ENCODE measurements around the gene MAML2. TPM values are rescaled to one million over a fixed set of nuclear protein-coding genes. Genes with fewer than 3 reads are reported as not detected.

MAML2 gene
- polyA plus RNA-seq, 3 donors: 28.1 to 29.8 (median 28.8) TPM

- no peak for DNase-seq
Measured at GRCh38 chr11:96215110-96215782, 127.7 kb downstream of the MAML2 start.

DNA sequence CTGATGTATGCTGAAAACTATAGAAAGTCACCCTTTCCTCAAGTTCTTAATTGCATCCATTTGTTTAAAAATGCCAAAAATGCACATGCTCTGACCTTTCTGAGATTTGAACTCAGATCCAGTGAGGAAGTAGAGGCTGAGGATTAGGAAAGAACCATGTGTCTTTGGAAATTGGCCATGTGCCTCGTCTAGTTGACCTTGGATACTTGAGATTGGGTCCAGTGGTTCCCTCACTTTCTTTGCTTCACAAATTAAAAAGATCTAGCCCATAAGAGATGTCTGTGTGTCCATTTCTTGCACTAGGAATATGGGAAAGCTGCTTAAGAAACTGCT, 128.3 kb downstream of the MAML2 start:
- DNase-seq: no peak

GRCh38 chr11:96213500-96213899, 129.5 kb downstream of the MAML2 start:
- no peak for DNase-seq

GRCh38 chr11:96211436-96211835, 131.6 kb downstream of the MAML2 start:
- no peak for DNase-seq

DNA sequence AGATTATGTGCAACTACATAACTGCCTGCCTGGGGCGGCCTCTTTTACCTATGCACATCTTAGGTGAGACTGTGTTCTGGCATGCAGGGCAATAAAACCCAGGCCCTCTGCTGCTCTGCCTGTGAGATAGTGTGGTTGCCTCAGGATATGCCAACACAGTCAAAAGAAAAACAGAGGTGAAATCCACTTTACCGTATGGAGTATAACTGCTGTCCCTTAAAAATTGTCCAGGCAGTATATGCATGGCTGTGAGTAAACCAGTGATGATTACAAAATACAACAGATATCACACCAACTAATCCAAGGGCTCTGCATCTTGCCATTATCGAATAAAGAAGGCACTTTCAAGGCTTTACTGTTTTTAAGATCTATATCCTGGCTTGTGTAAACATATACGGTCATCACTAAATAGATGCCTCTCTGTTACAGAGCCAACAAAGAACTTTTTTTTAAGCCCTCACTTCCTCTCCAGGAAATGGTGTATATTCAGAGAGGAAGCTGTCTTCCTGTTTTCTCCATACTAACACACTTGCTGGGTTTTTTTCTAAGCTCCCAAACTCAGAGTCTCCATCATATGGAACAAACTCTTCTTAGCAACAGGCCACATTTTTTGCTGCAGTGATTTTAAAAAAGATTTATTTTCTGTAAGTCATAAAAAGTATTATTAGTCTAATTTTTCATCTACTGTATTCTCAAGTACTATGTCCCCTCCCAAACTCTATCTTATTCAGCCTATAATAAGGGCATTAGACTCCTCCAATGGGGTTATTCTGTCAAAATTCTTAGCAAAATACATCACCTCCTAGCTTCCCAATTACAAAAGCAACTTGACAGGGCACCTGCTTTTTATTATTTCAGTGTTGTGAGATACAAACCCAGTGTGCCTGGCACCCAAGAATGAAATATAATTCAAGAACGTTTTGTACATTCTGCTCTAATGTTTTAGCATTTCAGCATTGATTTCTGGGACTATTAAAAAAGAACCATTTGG, 135.2 kb downstream of the MAML2 start:
- no peak for DNase-seq

GRCh38 chr11:96206955-96207354, 136.0 kb downstream of the MAML2 start:
- DNase-seq: no peak

- DNase-seq: no peak
Measured at GRCh38 chr11:96205460-96205809, 137.6 kb downstream of the MAML2 start.

DNA sequence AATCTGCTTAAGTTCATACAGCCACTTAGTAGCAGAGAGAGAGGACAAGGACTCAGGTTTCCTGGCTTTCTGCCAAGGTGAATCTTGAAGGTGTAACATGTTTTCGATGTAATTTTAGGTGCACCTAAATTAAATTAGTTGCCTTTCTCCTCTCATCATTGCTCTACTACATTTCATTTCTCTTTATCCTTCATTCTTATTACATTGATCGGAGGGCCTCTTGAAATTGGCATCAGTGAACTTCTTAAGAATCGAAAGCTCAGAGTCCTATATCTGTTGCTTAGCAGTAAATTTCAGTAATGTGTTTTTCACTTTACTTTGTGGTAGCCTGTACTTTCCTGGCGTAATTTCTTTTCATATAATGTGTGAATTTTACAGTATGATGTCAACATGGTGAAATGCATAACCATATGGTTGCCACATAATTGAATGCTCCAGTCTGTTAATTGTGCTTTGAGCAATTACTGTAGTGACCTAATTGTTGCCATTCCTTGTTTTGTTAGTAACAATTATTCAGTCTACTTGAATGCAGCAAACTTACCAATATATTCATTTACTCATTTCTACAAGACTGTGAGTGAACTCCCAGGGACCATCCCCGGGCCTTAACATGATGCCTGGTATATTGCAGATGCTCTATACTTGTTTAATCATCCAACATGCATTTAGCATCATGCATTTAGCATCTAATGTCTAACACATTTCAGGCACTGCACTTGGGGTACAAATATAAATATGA, 138.1 kb downstream of the MAML2 start:
- no peak for DNase-seq

DNA sequence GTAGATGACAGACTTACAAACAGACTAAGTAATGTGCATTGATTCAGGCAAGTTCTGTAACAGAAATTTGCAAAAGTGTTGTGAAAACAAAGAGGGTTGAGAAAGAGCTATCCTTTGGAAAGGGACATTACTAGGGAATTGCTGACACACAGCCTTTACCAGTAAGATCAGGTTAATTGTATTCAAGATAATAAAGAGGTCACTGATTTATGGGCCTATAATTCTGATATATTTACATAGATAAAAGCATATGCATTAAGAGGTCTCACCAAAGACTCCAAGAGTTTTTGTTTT, 138.7 kb downstream of the MAML2 start:
- DNase-seq: no peak

GRCh38 chr11:96203567-96204365, 139.2 kb downstream of the MAML2 start:
- no peak for DNase-seq

- no peak for DNase-seq
Measured at GRCh38 chr11:96200243-96200642, 142.8 kb downstream of the MAML2 start.

- DNase-seq: no peak
Measured at GRCh38 chr11:96199563-96200025, 143.4 kb downstream of the MAML2 start.

- DNase-seq: no peak
Measured at GRCh38 chr11:96197801-96198701, 144.9 kb downstream of the MAML2 start.

DNA sequence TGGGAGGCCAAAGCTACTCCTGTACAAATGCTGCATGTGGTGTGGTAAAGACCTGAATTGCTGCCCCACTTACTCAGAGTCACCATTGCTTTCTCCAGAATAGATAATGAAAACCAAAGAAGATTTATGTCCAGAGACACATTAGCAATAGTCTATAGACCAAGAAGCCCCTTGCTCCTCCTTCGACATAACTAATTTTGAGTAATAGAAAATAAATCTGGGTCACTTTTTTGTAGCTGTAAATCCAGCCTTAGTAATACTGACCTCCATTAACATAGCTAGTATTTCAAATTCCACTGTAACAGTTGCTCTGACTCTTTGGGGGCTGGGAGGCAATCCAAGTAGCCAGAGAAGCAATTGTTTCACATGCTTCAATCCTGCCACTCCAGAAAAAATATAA, 145.9 kb downstream of the MAML2 start:
- peak; percentile 68 for DNase-seq

- no peak for DNase-seq
Measured at GRCh38 chr11:96196181-96196662, 146.8 kb downstream of the MAML2 start.

- DNase-seq: no peak
Measured at GRCh38 chr11:96195671-96196070, 147.3 kb downstream of the MAML2 start.

DNA sequence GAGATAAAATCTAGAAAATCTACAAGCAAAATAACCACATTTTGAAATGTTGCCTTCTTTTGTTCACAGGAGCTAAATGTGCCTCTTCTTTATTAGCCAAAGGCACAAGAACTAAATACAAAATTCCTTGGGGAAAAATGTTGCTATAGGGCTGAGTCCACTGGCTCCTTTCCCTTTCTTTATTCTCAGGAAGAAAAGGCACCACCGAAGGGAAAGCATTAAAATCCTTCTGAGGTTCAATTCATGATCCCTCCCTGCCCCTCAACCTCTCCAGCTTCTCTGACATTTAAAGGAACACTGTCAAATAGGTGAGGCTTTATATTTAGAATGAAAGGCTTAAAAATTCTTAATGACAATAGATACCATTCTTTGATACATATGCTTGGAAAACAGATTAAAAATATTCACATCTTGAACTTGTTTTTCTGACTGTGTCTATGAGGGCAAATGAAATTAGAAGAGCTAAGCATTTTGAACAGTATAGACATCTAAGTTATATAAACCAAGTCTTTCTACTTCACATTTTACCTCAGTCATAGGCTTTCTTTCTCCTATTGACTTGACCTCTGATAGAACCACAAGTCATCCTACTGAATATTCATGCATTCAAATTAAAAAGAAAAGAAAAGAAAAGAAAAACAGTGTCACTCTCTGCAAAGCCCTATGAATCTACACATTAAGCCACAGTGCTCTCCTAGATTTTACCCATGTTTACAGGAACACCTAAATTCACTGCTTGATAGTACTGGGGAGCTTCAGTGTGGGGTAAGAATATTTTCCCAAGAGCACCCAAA, 148.2 kb downstream of the MAML2 start:
- no peak for DNase-seq

GRCh38 chr11:96193745-96194443, 149.1 kb downstream of the MAML2 start:
- DNase-seq: no peak

DNA sequence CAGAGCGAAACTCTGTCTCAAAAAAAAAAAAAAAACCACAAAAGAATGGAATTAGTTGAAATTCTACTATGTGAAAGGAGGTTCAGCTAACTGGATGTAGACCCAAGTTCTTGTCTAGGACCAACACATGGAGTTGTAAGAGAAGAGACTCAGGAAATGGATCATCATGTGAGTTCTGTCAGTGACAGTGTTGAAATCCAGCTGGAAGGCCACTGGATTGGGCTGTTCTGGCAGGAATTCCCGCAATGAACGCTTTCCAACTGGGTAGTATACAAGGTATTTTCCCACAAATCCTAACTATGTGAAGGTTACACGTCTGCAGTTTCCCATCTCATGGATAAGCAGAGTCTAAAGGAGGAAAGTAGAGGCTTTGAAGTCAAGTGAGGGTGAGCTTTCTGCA, 151.2 kb downstream of the MAML2 start:
- DNase-seq: no peak

Measured in renal pelvis (tissue), 4 donors.